GM18951 (cell line): ENCODE measurements around the gene DNAJB6.

ENCODE experiments used
- POLR2A ChIP-seq: IDR thresholded peaks from 4 replicates; pipeline ENCODE4 v1.6.1; 2011; ENCODE audit warnings: mild to moderate bottlenecking; ENCODE audit not compliant: insufficient read length, insufficient read depth; ENCODE audit errors: extremely low read depth
- in situ Hi-C: fragments of 300-500 bp; cut with MboI; formaldehyde crosslinking; loops from one replicate; pipeline ENCODE4 v1.12.0; 2022; ENCODE audit warnings: low sequenced_read_pairs, mixed read lengths, inconsistent platforms; ENCODE audit not compliant: unreplicated experiment

The DNAJB6 gene

DNA sequence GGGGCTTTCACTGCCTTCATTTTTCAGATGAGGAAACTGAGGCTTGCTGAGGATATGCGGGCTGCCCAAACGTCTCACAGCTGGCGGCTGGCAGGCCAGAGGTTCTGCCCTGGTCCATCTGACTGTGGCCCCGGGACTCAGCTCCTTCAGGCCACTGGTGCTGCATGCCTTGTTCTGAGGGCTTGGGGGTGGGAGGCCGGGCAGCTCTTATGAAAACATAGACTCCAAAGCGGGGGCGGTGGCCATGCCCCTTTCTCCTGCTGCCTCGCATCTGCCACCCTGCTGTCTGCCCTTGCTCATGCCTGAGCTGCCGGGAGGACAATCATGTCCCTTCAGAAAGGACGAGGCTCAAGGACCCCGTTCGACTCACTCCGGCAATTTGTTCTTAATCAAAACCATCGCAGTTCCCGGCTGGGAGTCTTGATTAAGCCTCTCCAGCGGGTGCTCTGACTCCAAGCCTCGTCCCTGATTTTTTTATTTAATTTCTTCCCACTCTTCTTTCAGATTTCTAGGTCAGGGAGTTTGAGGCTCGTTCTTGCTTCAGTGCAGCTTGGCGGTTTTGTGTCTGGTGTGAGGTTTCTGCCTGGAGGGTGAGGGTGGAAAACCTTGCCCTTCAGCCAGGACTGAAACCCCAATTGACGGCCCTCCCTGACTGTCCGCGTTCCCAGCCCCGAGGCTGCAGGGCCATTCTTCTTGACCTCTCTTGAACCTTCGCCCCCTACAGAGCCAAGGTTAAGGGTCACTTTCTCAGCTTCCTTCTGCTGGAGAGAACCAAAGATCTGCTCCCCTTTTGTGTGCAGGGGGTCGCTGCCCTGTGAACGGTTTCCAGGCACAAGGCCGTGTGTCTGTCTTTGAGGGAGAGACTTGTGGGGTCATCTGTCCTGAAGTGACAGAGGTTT lies 120.8 kb downstream of the DNAJB6 start:
- TF ChIP-seq POLR2A = no peak
- in situ Hi-C loops = no loop called here

DNA sequence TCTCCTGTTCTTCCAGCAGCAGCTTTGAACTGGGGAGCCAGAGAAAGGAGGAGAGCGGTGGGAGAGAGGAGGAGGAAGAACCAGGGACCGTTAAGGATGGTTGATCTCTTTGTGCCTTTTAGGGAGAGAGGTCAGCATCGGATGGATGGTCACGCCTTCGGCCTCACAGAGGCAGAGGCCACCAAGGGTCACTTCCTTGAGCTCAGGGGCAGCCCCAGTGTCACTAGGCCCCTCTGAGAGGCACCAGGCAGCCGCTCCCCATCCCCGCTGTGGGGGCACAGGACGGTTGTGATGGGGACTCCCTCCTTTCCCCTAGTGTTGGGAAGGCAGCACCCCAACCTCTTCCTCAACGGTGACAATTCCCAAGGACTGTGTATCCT lies 121.4 kb downstream of the DNAJB6 start:
- no peak for TF ChIP-seq POLR2A
- in situ Hi-C loops = no loop called here

DNA sequence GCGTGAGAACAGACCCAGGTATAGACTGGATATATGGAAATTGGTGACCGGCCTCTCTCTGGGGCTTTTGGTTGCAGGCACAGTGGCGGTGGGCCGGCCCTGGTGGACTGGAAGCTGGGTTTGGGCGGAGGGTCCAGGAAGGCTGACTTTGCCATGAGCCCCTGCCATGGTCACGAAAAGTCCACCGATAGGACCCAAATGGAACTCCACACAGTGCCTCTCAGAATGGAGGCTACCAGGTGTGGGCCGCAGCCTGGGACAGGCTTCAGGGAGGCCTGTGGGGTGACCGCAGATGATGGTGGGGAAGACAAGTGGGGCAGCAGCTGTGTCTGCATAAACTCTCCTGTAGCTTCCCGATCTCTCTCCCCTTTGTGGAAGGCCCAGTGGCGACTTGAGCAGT lies 123.2 kb downstream of the DNAJB6 start:
- in situ Hi-C loops = no loop called here
- TF ChIP-seq POLR2A = no peak

DNA sequence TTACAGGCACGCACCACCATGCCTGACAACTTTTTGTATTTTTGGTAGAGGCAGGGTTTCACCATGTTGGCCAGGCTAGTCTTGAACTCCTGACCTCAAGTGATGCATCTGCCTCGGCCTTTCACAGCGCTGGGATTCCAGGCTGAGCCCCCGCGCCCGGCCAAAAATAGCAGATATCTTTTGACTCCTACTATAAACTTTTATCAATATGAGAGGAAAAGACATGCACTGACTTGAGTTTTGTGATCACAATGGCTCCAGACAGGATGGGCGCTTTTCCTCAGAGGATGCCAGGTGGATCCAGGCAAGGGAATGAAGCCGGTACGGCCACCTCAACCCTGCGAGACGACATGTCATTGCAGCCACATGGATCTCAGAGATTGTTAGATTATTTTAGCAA lies 123.9 kb downstream of the DNAJB6 start:
- no peak for TF ChIP-seq POLR2A
- in situ Hi-C loops = no loop called here

DNA sequence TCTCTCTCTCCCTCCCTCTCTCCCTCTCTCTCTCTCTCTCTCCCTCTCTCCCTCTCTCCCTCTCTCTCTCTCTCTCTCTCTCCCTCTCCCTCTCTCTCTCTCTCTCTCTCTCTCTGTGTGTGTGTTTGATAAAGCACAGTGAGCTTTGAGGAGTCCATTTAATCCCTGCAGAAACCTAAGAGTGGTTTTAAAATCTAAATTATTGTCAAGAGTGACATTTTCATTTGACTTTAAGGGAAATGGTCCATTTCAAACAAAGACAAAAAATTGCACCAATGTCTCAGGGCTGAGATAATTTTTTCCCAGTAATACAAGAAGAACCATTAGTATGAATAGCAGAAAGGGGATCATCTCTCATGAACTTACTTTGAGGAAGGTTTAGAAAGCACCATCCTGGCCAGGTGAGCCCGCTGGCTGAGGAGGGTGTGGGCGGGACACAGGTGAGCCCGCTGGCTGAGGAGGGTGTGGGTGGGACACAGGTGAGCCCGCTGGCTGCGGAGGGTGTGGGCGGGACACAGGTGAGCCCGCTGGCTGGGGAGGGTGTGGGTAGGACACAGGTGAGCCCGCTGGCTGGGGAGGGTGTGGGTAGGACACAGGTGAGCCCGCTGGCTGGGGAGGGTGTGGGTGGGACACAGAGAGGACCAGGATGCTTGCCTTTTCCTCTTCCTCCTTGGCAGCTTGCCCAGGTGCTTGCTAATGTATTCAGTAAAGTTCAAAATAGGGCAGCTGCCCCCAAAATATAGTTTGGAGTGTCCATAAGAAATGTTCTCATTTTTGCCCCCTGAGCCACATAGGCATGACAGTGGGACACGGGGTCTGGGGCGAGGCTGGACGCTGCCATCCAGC lies 125.0 kb downstream of the DNAJB6 start:
- in situ Hi-C loops = no loop called here
- no peak for TF ChIP-seq POLR2A

DNA sequence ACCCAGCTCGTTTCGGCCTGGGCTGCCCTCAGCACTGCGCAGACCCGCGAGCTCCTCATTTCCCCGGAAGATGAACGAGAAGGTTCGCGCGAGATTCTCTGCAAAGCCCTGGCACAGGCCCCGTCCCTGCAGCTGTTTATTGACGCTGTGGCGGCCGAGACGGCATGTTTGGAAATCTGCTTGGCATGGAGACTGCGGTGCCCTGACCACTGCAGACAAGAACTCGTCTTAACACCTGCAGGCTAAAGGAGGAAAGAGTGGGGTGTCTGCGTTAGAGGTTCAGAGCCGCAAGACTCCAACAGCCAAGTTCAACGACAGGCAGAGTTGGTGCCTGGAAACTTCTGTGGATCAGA lies 125.6 kb downstream of the DNAJB6 start:
- in situ Hi-C loops = no loop called here
- TF ChIP-seq POLR2A = no peak

DNA sequence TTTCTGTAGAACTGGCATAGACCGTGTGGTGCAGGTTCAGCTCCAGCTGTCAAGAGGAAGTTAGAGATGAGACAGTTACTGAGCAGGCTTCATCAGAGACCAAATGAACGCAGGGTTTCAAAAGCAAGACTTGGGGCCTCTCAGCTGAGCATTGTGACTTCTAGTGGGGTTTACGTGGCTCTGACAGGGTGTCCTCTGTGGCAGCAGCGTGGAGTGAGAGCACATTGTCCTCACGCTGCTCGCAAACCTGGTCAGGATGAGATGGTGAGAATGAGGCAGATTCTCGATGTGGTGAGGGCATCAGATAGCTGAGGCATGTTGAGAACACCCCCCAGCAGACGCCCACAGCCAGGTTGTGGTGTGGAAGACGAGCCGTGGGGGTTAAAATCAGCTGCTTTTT lies 126.0 kb downstream of the DNAJB6 start:
- in situ Hi-C loops = no loop called here
- TF ChIP-seq POLR2A = no peak

DNA sequence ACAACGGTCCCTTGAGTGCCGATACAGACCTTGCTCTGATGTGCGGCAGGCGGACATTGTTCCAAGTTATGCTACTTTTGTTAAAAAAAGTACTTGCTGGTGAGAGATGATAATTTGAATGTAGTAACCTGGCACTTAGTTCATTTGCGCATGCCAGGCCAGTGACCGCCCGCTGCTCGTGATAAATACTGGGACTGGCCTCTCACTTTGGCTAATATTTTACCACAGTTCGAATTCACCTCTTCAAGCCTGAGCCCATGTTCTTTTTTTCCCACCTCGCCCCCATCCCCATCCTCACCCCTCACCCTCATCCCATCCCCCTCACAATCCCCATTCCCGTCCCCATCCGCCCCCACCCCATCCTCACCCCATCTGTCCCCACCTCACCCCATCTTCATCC lies 126.4 kb downstream of the DNAJB6 start:
- in situ Hi-C loops = no loop called here
- no peak for TF ChIP-seq POLR2A

DNA sequence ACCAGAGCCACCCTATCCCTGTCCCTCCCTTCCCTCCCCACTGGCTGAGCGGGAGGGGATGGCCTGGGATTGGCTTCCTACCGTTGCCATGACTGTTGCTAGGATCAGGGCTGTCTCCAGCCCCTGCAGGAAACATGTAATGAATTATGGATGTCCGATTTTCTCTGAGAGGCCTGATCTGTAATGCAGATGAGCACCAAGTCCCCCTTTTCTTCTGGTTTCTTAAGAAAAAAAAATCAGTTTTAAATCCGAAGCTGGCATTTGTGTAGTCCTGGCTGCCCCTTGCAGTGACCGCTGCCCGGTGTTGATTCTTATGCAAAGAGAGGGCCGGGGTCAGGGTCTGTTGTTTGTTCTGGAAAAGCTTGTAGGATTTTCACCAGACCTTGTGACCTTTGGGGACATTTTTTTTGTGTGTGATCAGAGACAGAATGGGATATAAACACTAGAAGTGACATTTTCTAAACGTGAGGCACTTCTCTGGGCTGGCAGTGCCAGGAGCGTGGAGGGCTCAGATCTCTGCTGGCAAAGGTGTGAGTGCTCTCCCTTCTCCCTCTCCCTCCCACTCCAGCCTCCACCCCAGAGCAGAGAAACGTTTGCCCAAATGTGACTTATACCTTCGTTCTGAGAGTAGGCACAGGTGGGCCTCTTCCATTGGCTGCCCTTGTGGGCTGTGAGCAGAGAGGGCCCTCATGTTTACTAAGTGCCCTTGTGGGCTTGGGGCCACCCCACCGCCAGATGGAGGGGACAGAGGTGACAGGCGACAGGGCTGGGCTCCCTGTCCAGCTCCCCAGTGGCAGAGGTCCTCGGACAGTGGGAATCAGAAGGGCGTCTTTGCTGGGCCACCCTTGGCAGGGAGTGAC lies 127.5 kb downstream of the DNAJB6 start:
- TF ChIP-seq POLR2A = no peak
- in situ Hi-C loops = no loop called here

DNA sequence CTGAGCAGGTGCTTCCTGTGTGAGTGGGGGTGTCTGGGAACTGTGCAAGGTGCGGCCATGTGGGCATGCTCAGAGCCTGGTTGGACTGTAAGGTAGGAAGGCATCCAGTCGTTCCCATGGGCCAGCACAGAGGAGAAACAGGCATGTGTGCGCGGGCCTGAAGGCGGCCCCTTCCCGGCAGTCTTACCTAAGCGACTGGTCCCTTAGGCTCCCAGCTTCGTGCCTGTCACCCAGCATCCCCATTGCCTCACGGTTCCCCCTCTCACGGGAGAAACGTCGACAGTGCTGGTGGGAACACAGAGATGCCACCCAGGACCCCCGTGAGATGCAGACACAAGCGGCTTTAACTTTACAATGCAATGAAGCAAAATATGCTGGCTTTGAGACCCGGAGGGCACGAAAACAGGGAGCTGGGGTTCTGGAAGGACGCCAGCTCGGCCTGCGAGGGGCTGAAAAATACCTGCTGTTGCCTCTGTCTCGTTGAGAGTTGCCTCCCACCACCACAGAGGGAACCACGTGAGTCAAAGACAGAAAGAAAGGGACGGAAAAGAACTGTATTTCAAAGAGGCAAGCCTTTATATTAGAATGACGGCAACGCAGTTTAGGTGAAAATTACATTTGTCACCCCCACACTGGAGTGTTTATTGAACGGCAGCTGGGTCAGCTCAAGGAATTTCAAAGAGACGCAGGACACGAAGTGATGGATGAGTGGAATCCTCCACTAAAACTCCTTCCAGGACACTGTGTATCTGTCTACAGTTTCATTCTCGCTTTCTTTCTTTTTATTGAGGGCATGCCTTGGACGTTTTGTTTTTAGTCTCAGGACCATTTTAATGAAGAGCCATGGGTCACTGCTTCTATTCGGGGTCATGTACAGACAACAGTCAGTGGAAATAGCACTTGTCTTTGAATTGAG lies 128.4 kb downstream of the DNAJB6 start:
- TF ChIP-seq POLR2A = no peak
- in situ Hi-C loops = no loop called here

DNA sequence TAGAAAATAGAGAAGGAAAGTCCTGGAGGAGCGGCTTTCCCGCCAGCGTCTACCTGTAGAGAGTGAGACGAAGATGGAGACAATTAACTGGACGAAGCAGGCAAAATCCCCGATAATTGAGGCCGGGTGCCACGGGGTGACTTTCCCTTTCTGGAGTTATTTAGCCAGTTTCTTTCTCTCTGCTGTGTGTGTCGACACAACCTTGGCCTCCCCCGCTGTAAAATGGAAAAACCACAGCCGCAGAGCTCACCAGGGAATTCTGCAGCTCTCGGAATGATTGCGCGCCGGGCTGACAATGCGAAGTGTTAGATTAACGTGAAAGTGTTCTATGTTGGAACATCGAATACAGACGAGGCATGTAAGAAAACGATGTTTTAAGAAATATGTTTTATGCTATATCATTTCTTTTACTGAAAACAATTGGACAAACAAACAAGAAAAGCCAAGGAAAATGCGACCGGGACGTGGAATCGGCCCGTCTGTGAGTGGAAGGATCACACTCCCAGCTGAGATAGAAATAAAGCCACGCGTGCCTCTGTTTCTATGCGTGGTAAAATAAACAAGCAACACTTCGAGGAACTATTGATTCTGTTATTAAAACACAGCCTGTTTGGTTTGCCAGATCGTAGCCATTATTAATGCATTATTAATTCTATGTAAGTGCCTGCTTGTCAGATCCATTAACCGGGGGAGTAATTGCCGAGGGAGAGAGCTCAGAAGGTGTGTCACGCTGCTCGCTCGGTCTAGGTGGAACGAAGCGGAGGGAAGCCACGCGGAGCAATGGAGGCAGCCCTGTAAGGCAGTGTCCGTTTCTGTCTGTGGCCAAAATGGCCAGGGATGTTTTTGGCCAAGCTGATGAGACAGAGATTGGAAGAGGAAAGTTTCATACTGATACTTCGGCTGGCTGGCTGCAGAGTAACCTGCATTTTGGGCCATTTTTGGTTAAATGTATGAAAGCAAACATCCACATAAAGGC lies 129.4 kb downstream of the DNAJB6 start:
- in situ Hi-C loops = no loop called here
- no peak for TF ChIP-seq POLR2A
